Spinal cord (tissue), 10 donors: ENCODE data around the gene CA4. TPM values are rescaled to one million over a fixed set of nuclear protein-coding genes. Genes with fewer than 3 reads are reported as not detected.
"Not testable (repeated sequence)": the region's sequence is repeated elsewhere in the genome, so short reads cannot be mapped to it uniquely, and the experiment has no call there.

Source experiments
- DNase-seq, 6 donors: peaks; one replicate each; pipeline versions ENCODE4 v3.0.0 to v3.0.0-alpha.2; 2013 to 2015; ENCODE audit warnings: low spot score in 6 of 6, low read depth in 4 of 6
- H3K27ac ChIP-seq: one replicate; pipeline ENCODE4 v1.5.1; 2013; ENCODE audit warnings: low read depth, low read length, control low read depth
- H3K27me3 ChIP-seq: one replicate; pipeline ENCODE4 v1.6.1; 2013; ENCODE audit warnings: low read length; ENCODE audit not compliant: control insufficient read depth, insufficient read depth
- H3K36me3 ChIP-seq: one replicate; pipeline ENCODE4 v1.6.1; 2013; ENCODE audit warnings: low read length; ENCODE audit not compliant: control insufficient read depth, insufficient read depth
- H3K4me1 ChIP-seq: one replicate; pipeline ENCODE4 v1.6.1; 2013; ENCODE audit warnings: low read length; ENCODE audit not compliant: control insufficient read depth, insufficient read depth
- H3K4me3 ChIP-seq: one replicate; pipeline ENCODE4 v1.5.1; 2013; ENCODE audit warnings: low read depth, low read length, control low read depth
- H3K9me3 ChIP-seq: one replicate; pipeline ENCODE4 v1.6.1; 2013; ENCODE audit warnings: low read length; ENCODE audit not compliant: control insufficient read depth, insufficient read depth
- WGBS: methylation state at CpG from one replicate; pipeline ENCODE4 v1.1.5; 2013; ENCODE audit warnings: missing lambda C conversion rate; ENCODE audit not compliant: insufficient coverage; 5-methylcytosine and 5-hydroxymethylcytosine counted together
- polyA plus RNA-seq, 2 donors: library from polyadenylated mRNA; unstranded; fragments of 120-200 nt; gene quantifications; one replicate each; pipeline ENCODE4 v1.2.1, GENCODE V29; 2013; ENCODE audit not compliant: insufficient read length in 2 of 2
- total RNA-seq, 2 donors: library from RNA; depleted of rRNA in 1 of 2; stranded (reverse); fragments of 120-200 nt in 1 of 2; fragments of >200 nt in 1 of 2; gene quantifications; one replicate each; pipeline versions ENCODE4 v1.2.3 to v1.2.4, GENCODE V29; 2013 to 2014
- donor health status: healthy.

Gene CA4
- total and polyA plus RNA-seq, 4 donors = 2.1 to 6.6 (median 6.3) TPM

GRCh38 chr17:60171753-60172079, 21.9 kb downstream of the CA4 start:
- Histone ChIP-seq H3K4me1 (peaks cover 3% of the 10 kb centered on the region), H3K27me3 (no peaks in the 10 kb centered on the region), H3K27ac (no peak overlapping the region), H3K9me3 (no peaks in the 10 kb centered on the region), H3K36me3 (peaks cover under 1% of the 10 kb centered on the region), H3K4me3 (no peak overlapping the region)
- WGBS = 97% methylated on average over 8 of the region's 8 CpGs
- DNase-seq = no peak

- peaks cover 3% of the 10 kb centered on the region for H3K4me1 ChIP-seq
- H3K27ac ChIP-seq = no peak overlapping the region
- no peak overlapping the region for H3K4me3 ChIP-seq
- DNase-seq = peak in 1 of 6 donors; percentile 38
- 51% methylated on average over 2 of the region's 2 CpGs for WGBS
- no peaks in the 10 kb centered on the region for H3K27me3 ChIP-seq
- H3K36me3 ChIP-seq = peaks cover 2% of the 10 kb centered on the region
- no peaks in the 10 kb centered on the region for H3K9me3 ChIP-seq
Measured at GRCh38 chr17:60173304-60173819, 23.6 kb downstream of the CA4 start.

- no peak overlapping the region for H3K27ac ChIP-seq
- no peak overlapping the region for H3K4me3 ChIP-seq
- 92% methylated on average over 3 of the region's 3 CpGs for WGBS
- H3K4me1 ChIP-seq = peaks cover 3% of the 10 kb centered on the region
- H3K27me3 ChIP-seq = no peaks in the 10 kb centered on the region
- no peaks in the 10 kb centered on the region for H3K9me3 ChIP-seq
- no peak for DNase-seq
- peaks cover 2% of the 10 kb centered on the region for H3K36me3 ChIP-seq
Measured at GRCh38 chr17:60174035-60174434, 24.3 kb downstream of the CA4 start.

GRCh38 chr17:60174767-60175166, 25.0 kb downstream of the CA4 start:
- not testable (repeated sequence) for H3K4me3 ChIP-seq, H3K36me3 ChIP-seq, DNase-seq, H3K4me1 ChIP-seq, H3K27me3 ChIP-seq, H3K9me3 ChIP-seq, H3K27ac ChIP-seq
- WGBS = 88% methylated on average over 3 of the region's 6 CpGs

- H3K9me3 ChIP-seq, DNase-seq, H3K4me3 ChIP-seq, H3K4me1 ChIP-seq, H3K27me3 ChIP-seq, H3K36me3 ChIP-seq, H3K27ac ChIP-seq: not testable (repeated sequence)
- 88% methylated on average over 4 of the region's 5 CpGs for WGBS
Measured at GRCh38 chr17:60176763-60177162, 27.0 kb downstream of the CA4 start.

GRCh38 chr17:60178180-60178579, 28.4 kb downstream of the CA4 start:
- WGBS = no CpG with 5 or more reads among the region's 2 CpGs
- H3K4me1 ChIP-seq, H3K27ac ChIP-seq, H3K4me3 ChIP-seq, DNase-seq, H3K9me3 ChIP-seq, H3K27me3 ChIP-seq: not testable (repeated sequence)
- peaks cover 14% of the 10 kb centered on the region for H3K36me3 ChIP-seq

GRCh38 chr17:60180380-60180779, 30.6 kb downstream of the CA4 start:
- H3K4me3 ChIP-seq, H3K27me3 ChIP-seq, H3K4me1 ChIP-seq, H3K9me3 ChIP-seq, DNase-seq, H3K27ac ChIP-seq: not testable (repeated sequence)
- peaks cover 22% of the 10 kb centered on the region for H3K36me3 ChIP-seq
- no CpG with 5 or more reads among the region's 1 CpG for WGBS

- not testable (repeated sequence) for H3K4me1 ChIP-seq, H3K4me3 ChIP-seq, H3K27ac ChIP-seq, H3K27me3 ChIP-seq, DNase-seq, H3K9me3 ChIP-seq
- WGBS = no CpG with 5 or more reads among the region's 1 CpG
- peaks cover 25% of the 10 kb centered on the region for H3K36me3 ChIP-seq
Measured at GRCh38 chr17:60186372-60186771, 36.6 kb downstream of the CA4 start.

GRCh38 chr17:60186846-60187745, 37.3 kb downstream of the CA4 start:
- not testable (repeated sequence) for H3K4me1 ChIP-seq, DNase-seq, H3K4me3 ChIP-seq, H3K27me3 ChIP-seq, H3K27ac ChIP-seq, H3K9me3 ChIP-seq
- H3K36me3 ChIP-seq = peaks cover 30% of the 10 kb centered on the region
- 71% methylated on average over 1 of the region's 7 CpGs for WGBS

- DNase-seq = no peak
- no CpG with 5 or more reads among the region's 4 CpGs for WGBS
- H3K36me3 ChIP-seq = peaks cover 28% of the 10 kb centered on the region
Measured at GRCh38 chr17:60188759-60189158, 39.0 kb downstream of the CA4 start.

More at GRCh38 chr17:60188759-60189158, 39.0 kb downstream of the CA4 start:
- H3K4me3 ChIP-seq = no peak overlapping the region
- H3K27ac ChIP-seq = no peak overlapping the region
- no peaks in the 10 kb centered on the region for H3K9me3 ChIP-seq
- no peaks in the 10 kb centered on the region for H3K27me3 ChIP-seq
- H3K4me1 ChIP-seq = no peaks in the 10 kb centered on the region
